ENCODE data around the gene CHIT1.
A peak's percentile ranks its signal among the peaks of the same experiment; 100 is the strongest.

The CHIT1 gene

DNA sequence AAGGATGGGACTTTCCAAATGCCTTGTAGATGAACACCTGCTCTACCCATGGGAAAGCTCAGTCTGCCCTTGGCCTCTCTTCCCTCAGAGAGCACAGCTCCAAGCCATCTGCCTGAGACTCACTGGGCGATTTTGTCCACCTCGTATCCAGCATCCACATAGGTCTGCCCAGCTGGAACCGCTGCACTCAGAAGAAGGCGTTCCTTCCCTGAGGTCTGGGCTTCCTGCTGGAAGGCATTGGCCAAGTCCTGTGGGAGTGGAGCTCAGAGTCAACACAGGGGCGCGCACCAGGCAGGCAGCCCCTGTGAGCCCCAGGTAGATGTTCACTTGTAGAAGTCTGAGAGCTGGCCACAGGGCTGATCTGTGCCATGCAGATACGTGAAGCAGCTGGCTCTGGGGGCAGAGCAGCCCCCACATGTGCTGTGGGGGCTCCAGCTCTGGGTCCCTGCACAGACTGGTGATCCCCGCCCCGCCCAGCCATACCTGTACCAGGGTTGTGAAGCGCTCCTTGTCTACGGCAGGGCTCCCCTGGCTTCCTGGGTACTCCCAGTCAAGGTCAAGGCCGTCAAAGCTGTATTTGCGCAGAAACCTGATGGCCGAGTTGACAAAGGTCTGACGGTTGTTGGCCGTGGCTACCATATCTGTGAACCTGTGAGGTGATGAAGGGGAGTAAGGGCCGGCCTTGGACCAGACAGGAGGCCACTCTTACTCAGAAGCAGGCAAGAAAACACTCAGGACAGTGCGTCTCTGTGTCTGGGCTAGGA, 6.3 kb downstream of the CHIT1 start:
- no peak overlapping the region for H3K4me3 Mint-ChIP-seq
- no peaks in the 10 kb centered on the region for H3K36me3 Mint-ChIP-seq (ENCODE audit: insufficient read depth)
- H3K27ac Mint-ChIP-seq (ENCODE audit: low read depth) = no peak overlapping the region
- H3K9me3 Mint-ChIP-seq = no peaks in the 10 kb centered on the region
- H3K27me3 Mint-ChIP-seq = peaks cover 49% of the 10 kb centered on the region
- H3K4me1 Mint-ChIP-seq = no peaks in the 10 kb centered on the region
- ATAC-seq (replicated peaks; ENCODE audit: extremely low read depth, poor library complexity, severe bottlenecking) (no peak), DNase-seq (ENCODE audit: low spot score in 2 of 2) (no peak)

- Mint-ChIP-seq H3K4me1 (peaks cover 7% of the 10 kb centered on the region), H3K4me3 (no peak overlapping the region), H3K9me3 (no peaks in the 10 kb centered on the region), H3K36me3 (ENCODE audit: insufficient read depth) (no peaks in the 10 kb centered on the region), H3K27ac (ENCODE audit: low read depth) (no peak overlapping the region), H3K27me3 (peaks cover 49% of the 10 kb centered on the region)
- no peak for ATAC-seq (replicated peaks; ENCODE audit: extremely low read depth, poor library complexity, severe bottlenecking)
- DNase-seq (ENCODE audit: low spot score in 2 of 2) = no peak
Observed at GRCh38 chr1:203219934-203220333, 9.5 kb downstream of the CHIT1 start.

GRCh38 chr1:203219171-203219570, 10.3 kb downstream of the CHIT1 start:
- Mint-ChIP-seq H3K9me3 (no peaks in the 10 kb centered on the region), H3K4me3 (no peak overlapping the region), H3K27me3 (peaks cover 44% of the 10 kb centered on the region), H3K4me1 (peaks cover 7% of the 10 kb centered on the region), H3K36me3 (ENCODE audit: insufficient read depth) (no peaks in the 10 kb centered on the region), H3K27ac (ENCODE audit: low read depth) (no peak overlapping the region)
- DNase-seq (ENCODE audit: low spot score in 2 of 2) = no peak
- no peak for ATAC-seq (replicated peaks; ENCODE audit: extremely low read depth, poor library complexity, severe bottlenecking)

GRCh38 chr1:203217668-203218067, 11.8 kb downstream of the CHIT1 start:
- H3K36me3 Mint-ChIP-seq (ENCODE audit: insufficient read depth) = no peaks in the 10 kb centered on the region
- H3K27me3 Mint-ChIP-seq = peaks cover 41% of the 10 kb centered on the region
- H3K4me3 Mint-ChIP-seq = no peak overlapping the region
- H3K4me1 Mint-ChIP-seq = peaks cover 7% of the 10 kb centered on the region
- H3K27ac Mint-ChIP-seq (ENCODE audit: low read depth) = no peak overlapping the region
- H3K9me3 Mint-ChIP-seq = no peaks in the 10 kb centered on the region
- ATAC-seq (replicated peaks; ENCODE audit: extremely low read depth, poor library complexity, severe bottlenecking) (no peak), DNase-seq (ENCODE audit: low spot score in 2 of 2) (no peak)

- no peak overlapping the region for H3K27ac Mint-ChIP-seq (ENCODE audit: low read depth)
- H3K27me3 Mint-ChIP-seq = peaks cover 36% of the 10 kb centered on the region
- DNase-seq (ENCODE audit: low spot score in 2 of 2) = no peak
- H3K4me1 Mint-ChIP-seq = peaks cover 7% of the 10 kb centered on the region
- ATAC-seq (replicated peaks; ENCODE audit: extremely low read depth, poor library complexity, severe bottlenecking) = no peak
- no peaks in the 10 kb centered on the region for H3K36me3 Mint-ChIP-seq (ENCODE audit: insufficient read depth)
- no peaks in the 10 kb centered on the region for H3K9me3 Mint-ChIP-seq
- H3K4me3 Mint-ChIP-seq = no peak overlapping the region
Observed at GRCh38 chr1:203217139-203217655, 12.3 kb downstream of the CHIT1 start.

GRCh38 chr1:203216274-203217138, 13.0 kb downstream of the CHIT1 start:
- Mint-ChIP-seq H3K4me1 (peaks cover 7% of the 10 kb centered on the region), H3K9me3 (no peaks in the 10 kb centered on the region), H3K4me3 (no peak overlapping the region), H3K27me3 (peaks cover 35% of the 10 kb centered on the region), H3K36me3 (ENCODE audit: insufficient read depth) (no peaks in the 10 kb centered on the region), H3K27ac (ENCODE audit: low read depth) (no peak overlapping the region)
- DNase-seq (ENCODE audit: low spot score in 2 of 2) = peak; percentile 26 to 32
- ATAC-seq (replicated peaks; ENCODE audit: extremely low read depth, poor library complexity, severe bottlenecking) = peak; percentile 36

DNA sequence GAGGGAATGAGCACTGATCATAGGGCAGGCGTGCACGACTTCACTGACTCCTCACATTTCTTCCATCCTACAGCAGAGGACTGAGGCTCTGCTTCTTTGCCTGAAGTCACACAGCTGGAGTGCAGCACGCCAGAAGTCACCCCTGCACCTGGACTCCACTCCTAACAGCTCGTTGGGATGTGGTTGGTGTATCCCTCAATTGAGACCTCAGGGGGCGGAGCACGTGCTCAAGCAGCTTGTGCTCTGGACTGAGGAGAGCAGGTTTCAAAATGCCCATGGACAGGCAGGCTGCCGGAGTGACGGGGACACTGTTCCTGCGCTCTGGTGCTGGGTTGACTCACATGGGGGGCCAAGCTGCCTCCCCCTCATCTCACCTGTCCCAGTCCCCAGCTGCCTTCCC, 13.9 kb downstream of the CHIT1 start:
- DNase-seq (ENCODE audit: low spot score in 2 of 2) (no peak), ATAC-seq (replicated peaks; ENCODE audit: extremely low read depth, poor library complexity, severe bottlenecking) (no peak)
- H3K4me1 Mint-ChIP-seq = peaks cover 7% of the 10 kb centered on the region
- no peak overlapping the region for H3K27ac Mint-ChIP-seq (ENCODE audit: low read depth)
- H3K9me3 Mint-ChIP-seq = no peaks in the 10 kb centered on the region
- no peak overlapping the region for H3K4me3 Mint-ChIP-seq
- H3K36me3 Mint-ChIP-seq (ENCODE audit: insufficient read depth) = no peaks in the 10 kb centered on the region
- peaks cover 35% of the 10 kb centered on the region for H3K27me3 Mint-ChIP-seq

DNA sequence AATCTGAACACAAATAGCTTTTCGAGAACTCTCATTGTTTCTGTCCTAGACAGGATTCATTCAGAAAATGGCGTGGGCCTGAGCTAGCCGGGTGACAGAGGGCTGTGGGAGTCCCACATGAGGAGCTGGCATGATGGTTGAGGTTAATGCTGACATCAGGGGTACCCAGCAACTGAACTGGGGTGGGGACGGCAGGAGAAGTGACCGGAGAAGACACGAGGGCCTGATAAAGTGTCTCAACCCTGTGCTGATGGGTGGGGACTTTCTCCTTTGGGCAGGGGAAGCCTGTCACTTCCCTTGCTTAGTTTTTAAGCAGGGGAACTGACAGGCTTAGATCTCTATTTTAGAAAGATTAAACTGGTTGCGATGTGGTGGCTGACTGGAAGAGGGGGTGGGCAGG, 14.6 kb downstream of the CHIT1 start:
- no peak overlapping the region for H3K27ac Mint-ChIP-seq (ENCODE audit: low read depth)
- H3K4me1 Mint-ChIP-seq = peaks cover 7% of the 10 kb centered on the region
- no peaks in the 10 kb centered on the region for H3K9me3 Mint-ChIP-seq
- H3K36me3 Mint-ChIP-seq (ENCODE audit: insufficient read depth) = no peaks in the 10 kb centered on the region
- H3K27me3 Mint-ChIP-seq = peaks cover 35% of the 10 kb centered on the region
- ATAC-seq (replicated peaks; ENCODE audit: extremely low read depth, poor library complexity, severe bottlenecking) (no peak), DNase-seq (ENCODE audit: low spot score in 2 of 2) (no peak)
- no peak overlapping the region for H3K4me3 Mint-ChIP-seq

GRCh38 chr1:203213126-203213525, 16.3 kb downstream of the CHIT1 start:
- Mint-ChIP-seq H3K4me1 (peaks cover 7% of the 10 kb centered on the region), H3K36me3 (ENCODE audit: insufficient read depth) (no peaks in the 10 kb centered on the region), H3K4me3 (no peak overlapping the region), H3K27me3 (peaks cover 23% of the 10 kb centered on the region), H3K27ac (ENCODE audit: low read depth) (no peak overlapping the region), H3K9me3 (no peaks in the 10 kb centered on the region)
- ATAC-seq (replicated peaks; ENCODE audit: extremely low read depth, poor library complexity, severe bottlenecking) (no peak), DNase-seq (ENCODE audit: low spot score in 2 of 2) (no peak)

DNA sequence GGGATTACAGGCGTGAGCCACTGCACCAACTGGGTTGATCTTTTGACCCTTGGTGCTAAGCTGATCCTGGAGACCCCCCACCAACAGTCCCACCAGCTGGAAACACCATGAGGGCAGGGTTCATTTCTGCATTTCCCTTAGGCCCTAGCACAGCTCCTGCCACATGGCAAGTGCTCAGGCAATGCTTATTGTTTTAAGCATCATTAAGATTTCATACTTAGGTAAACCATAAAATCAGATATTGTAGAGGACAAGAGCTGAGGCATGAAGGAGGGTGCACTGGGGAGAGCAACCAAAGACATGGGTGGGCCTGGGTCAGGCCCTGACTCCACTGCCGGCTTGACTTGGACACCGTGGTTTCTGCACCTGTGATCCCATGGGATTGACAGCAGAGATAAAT, 17.7 kb downstream of the CHIT1 start:
- no peak for DNase-seq (ENCODE audit: low spot score in 2 of 2)
- Mint-ChIP-seq H3K9me3 (no peaks in the 10 kb centered on the region), H3K27me3 (peaks cover 15% of the 10 kb centered on the region), H3K36me3 (ENCODE audit: insufficient read depth) (no peaks in the 10 kb centered on the region), H3K4me3 (no peak overlapping the region), H3K4me1 (peaks cover 7% of the 10 kb centered on the region), H3K27ac (ENCODE audit: low read depth) (no peak overlapping the region)
- no peak for ATAC-seq (replicated peaks; ENCODE audit: extremely low read depth, poor library complexity, severe bottlenecking)

DNA sequence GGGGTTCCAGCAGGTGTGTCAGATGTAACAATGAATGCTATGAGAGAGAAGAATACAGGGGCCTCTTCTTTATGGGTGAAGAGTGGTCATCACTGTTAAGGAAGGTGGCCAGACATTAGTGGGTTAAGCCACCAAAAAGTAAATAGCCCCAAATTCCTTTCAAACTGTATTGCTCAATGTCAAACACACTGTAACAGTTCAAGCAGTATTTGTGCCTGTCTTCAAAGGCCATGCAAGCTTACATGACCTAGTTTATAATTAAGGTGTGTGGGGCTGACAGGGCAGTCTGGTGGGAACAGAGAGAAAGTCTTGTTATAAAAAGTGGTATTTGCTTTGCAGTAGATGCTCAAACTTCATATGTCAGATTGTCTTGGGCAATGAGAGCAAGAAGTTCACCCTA, 18.5 kb downstream of the CHIT1 start:
- Mint-ChIP-seq H3K4me1 (peaks cover 2% of the 10 kb centered on the region), H3K9me3 (no peaks in the 10 kb centered on the region), H3K36me3 (ENCODE audit: insufficient read depth) (no peaks in the 10 kb centered on the region), H3K4me3 (no peak overlapping the region), H3K27me3 (peaks cover 7% of the 10 kb centered on the region), H3K27ac (ENCODE audit: low read depth) (no peak overlapping the region)
- ATAC-seq (replicated peaks; ENCODE audit: extremely low read depth, poor library complexity, severe bottlenecking) (no peak), DNase-seq (ENCODE audit: low spot score in 2 of 2) (no peak)

DNA sequence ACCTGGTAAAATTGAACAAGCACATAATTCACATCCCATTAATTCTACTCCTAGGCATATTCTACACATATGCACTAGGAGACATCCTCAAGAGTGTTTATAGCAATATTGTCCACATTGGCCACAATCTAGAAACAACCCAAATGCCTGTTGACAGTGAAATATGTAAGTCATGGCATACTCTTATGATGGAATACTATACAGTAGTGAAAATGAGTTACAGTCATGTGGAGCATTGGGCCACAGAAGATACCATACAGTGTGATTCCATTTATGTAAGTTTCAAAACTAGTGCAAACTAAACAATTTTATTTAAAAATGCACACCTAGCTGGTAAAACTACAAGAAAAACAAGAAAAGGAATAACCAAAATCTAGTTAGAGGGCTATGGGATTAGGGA, 19.1 kb downstream of the CHIT1 start:
- no peak overlapping the region for H3K4me3 Mint-ChIP-seq
- peaks cover under 1% of the 10 kb centered on the region for H3K27me3 Mint-ChIP-seq
- H3K4me1 Mint-ChIP-seq = no peaks in the 10 kb centered on the region
- H3K27ac Mint-ChIP-seq (ENCODE audit: low read depth) = no peak overlapping the region
- DNase-seq (ENCODE audit: low spot score in 2 of 2) (no peak), ATAC-seq (replicated peaks; ENCODE audit: extremely low read depth, poor library complexity, severe bottlenecking) (no peak)
- H3K9me3 Mint-ChIP-seq = no peaks in the 10 kb centered on the region
- H3K36me3 Mint-ChIP-seq (ENCODE audit: insufficient read depth) = no peaks in the 10 kb centered on the region

DNA sequence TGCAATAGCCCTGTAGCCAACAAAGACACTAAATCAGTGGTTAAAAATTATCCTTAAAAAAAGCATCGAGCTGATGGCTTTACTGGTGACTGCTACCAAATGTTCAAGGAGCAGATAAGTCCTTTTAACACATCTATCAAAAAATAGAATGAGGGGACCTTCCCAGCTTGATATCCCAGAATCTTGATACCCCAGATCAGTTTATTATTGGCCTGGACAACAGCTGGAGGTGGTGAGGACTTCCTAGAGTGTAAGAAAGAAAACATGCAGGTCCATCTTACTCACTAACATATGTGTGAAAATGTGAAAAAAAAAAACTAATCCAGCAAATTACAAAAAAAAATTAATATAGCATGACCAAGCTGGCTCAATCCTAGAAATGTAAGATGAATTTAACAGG, 21.3 kb downstream of the CHIT1 start:
- Mint-ChIP-seq H3K27me3 (peaks cover 4% of the 10 kb centered on the region), H3K27ac (ENCODE audit: low read depth) (no peak overlapping the region), H3K4me1 (no peaks in the 10 kb centered on the region)

More for the DNA sequence above, 21.3 kb downstream of the CHIT1 start:
- no peak for ATAC-seq (replicated peaks; ENCODE audit: extremely low read depth, poor library complexity, severe bottlenecking)
- Mint-ChIP-seq H3K9me3 (no peaks in the 10 kb centered on the region), H3K4me3 (no peak overlapping the region), H3K36me3 (ENCODE audit: insufficient read depth) (no peaks in the 10 kb centered on the region)
- no peak for DNase-seq (ENCODE audit: low spot score in 2 of 2)

Data from central memory CD8-positive, alpha-beta T cell (primary cell).